ENCODE data around the gene EVL.
"Not testable (repeated sequence)": the region's sequence is repeated elsewhere in the genome, so short reads cannot be mapped to it uniquely, and the experiment has no call there.

The EVL gene

DNA sequence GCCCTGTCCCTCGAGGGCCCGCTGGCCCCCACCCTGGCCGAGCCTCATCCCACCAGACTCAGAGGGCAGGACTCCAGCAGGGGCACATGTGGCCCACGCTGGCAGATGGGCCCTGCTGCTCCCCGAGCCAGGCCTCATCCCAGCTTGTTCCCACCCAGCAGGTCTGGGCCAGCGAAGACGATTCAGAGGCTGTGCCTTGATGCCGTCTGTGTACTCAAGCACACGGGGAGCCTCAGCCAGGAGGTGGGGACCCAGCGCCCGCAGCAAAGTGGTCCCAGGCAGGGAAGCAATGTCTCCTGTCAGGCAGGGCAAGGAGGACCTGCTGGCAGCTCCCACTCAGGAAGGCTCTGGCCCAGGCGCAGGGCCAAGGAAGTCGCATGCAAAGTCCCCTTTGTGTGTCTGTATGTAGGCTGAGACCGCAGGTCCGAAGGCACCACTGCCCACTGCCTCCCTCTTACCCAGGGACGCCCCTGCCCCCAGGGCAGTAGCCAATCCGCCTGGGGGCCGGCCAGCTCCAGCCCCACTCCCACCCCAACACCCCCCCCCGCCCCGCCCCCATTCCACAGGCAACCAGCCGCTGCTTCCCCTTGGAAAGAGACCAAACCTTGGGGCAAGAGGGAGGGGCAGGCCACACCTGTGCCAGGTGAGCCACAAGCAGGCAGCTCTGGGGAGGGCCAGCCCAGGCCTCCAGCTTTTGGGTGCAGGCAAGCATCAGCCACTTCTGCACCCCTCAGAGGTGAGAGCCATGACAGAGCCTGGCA, 84.8 kb downstream of the EVL start:
- no peak for DNase-seq

DNA sequence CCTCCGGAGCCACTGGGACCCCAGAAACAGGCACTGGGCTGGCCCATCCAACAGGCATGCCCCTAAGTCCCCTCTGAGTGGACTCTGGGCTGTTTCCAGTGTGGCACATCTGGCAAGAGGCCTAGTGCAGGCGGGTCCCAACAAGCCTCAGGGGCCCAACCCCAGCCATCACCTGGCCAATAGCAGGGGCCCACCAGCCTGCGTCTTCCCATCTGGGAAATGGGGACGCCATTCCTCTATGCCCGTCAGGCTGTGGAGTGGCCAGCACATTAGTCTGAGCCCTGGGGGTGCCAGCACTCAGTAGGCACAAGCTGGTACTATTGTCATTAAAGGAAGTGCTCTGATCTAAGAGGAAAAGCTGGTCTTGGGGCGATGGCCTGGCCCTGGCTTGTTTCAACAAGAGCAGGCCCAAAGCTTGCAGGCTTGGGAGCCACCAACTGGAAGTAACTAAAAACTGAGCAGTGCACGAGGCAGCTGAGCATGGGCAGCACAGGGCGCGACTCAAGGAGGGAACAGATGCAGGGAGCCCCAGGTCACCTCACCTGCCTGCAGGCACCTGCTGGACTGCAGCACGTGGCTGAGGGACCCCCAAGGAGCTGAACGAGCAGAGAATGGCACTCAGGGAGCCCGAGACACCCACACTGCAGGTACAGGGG, 85.8 kb downstream of the EVL start:
- DNase-seq = no peak

DNA sequence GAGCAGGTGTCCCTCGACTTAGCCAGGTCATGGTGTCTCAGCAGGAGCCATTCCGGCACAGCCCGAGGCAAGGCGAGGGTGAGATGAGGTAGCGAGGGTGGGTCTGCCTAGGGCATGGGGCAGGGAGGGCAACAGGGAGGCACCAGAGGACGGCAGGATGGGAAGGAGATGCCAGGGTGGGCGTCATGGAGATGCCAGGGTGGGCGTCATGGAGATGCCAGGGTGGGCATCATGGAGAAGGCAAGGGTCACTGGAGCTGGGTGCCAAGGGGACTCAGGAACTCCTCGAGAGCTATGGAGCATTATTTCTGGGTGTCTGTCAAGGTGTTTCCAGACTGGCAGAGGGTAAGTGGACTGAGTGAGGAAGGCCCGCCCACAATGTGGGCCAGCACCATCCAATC, 86.9 kb downstream of the EVL start:
- DNase-seq = no peak

DNA sequence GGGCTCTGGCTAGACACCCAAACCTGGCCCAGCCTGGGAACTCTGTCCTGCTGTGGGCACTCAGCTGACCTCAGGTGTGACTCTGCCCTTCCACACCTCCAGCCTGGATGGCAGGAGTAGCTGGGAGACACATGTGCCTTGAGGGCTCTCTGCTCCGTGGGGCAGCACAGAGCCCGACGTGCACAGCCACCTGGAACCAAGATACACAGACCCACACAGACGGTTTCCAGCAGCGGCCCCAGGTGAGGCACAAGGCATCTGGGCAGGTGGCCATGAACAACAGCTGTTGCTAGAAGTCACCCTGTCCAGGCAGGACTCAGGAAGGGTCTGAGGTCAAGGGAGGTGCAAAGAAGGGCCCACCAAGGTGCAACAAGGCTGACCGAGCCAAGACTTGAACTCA, 88.3 kb downstream of the EVL start:
- no peak for DNase-seq

DNA sequence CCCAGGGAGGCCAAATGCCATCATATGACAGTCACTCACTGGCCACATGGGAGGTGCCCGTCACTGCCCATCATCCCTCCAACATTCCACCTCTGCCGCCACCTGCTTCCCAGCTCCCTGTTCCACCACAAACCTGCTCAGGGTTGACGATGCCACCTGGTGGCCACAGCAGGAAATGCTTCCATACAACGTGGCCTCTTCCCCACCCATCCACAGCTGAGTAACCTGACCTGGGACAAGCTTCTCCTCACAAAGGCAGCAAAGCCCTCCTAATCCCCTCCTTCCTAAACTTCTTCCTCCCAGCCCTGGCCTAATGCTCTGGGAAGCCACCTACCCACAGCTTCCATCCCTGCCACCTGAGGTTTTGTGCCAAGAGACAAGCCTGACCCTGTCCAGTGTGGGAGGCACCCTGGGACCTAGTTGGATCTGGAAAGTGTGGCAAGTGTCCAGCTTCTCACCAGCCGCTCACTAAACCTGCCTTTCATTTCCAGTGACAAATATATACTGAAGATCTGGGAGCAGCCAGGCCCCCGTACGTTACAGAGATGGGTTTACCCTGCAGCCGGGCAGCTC, 89.9 kb downstream of the EVL start:
- DNase-seq = no peak

DNA sequence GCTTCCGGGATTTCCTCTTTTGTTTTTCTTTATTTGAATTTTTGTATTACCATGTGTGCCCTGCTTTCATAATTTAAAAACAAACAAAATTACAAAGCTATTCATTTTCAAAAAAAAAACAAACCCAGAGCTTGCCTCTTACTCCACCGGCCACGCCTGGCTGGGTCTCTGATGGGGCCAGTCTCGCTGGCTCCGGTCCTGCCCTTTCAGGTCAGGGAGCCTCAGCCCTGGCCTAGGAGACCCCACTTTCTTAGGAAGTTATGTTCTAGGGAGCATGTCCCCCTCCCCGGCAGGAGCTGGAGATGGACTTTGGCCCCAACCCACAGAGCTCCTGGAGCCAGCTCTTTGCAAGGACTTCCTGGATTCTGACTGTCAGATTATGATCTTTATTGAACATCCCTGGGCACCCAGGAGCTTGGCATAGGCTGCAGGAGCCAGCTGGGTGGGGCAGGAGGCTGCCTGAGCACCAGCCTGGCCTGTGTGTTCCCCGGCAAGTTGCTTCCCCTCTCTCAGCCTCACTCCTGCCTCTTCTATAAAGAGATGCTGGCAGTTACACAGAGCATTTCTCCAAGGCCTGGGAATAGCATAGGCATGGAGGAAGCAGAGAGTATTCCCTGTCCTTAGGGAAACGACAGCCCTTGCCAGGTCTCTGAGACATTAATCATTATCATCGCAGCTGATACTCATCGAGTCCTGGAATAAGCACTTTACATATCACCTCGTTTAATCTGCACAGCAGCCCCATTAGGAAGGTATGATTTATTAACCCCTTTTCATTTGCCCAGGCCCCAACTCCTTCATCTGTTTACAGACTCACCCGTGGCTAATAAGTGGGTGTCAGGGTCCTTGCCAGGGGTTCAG, 90.8 kb downstream of the EVL start:
- no peak for DNase-seq

DNA sequence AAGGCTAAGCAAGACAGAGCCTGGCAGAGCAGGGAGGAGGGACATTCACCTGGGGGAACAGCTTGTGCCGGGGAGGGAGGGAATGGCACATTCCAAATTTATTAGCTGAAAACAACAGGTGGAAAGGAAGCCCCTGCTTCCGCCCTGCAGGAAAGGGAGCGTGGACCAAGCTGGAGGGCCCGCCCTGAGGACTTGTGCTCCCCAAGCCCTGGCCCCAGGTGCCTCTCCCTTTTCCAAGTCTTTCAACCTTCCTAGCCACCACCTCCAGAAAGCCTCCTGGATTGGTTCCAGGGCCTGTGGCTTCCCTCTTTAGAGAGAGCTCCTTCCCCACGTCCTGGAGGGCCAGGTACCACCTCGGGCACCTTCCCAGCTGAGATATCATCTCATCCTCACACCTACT, 91.6 kb downstream of the EVL start:
- DNase-seq = no peak

DNA sequence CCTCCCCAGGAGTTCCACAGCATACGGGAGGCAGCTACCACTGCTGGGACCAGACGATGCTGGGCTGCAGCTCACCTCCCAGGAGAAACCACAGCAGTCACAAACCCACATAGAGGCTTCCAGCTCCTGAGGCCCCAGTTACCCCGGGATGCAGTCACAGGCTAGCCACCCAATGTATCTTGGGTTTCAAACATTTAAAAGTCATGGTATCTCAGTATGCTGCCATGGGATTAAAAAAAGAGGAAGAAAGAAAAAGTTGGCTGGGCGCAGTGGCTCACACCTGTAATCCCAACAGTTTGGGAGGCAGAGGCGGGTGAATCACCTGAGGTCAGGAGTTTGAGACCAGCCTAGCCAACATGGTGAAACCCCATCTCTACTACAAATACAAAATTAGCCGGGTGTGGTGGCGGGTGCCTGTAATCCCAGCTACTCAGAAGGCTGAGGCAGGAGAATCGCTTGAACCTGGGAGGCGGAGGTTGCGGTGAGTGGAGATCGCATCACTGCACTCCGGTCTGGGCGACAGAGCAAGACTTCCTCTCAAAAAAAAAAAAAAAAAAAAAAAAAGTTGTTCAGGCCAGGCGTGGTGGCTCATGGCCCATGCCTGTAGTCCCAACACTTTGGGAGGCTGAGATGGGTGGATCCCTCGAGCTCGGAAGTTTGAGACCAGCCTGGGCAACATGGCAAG, 92.5 kb downstream of the EVL start:
- not testable (repeated sequence) for DNase-seq

DNA sequence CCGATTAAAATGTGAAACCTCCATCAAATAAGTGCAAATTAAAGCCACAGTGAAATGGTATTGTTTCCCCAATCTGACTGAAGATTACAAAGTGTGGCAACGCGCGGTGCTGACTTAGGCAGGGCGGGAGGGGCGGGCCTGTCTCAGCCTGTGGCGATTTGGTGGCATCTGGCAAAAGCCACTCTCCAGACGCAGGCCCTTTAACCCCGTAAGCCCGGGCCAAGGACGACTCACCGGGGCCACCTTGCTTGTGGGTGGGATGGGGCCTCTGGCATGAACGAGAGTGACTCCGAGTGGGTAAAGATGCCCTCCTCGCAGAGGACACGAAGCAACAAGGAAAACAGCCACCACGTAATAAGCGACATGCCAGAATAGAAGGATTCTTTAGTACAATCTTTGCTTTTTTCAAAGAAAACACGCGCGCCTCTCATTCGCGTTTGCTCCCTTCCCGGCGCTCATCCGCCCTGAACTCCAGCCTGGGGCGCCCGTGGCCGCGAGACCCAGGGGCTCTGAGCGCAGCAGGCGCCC, 93.4 kb downstream of the EVL start:
- no peak for DNase-seq

DNA sequence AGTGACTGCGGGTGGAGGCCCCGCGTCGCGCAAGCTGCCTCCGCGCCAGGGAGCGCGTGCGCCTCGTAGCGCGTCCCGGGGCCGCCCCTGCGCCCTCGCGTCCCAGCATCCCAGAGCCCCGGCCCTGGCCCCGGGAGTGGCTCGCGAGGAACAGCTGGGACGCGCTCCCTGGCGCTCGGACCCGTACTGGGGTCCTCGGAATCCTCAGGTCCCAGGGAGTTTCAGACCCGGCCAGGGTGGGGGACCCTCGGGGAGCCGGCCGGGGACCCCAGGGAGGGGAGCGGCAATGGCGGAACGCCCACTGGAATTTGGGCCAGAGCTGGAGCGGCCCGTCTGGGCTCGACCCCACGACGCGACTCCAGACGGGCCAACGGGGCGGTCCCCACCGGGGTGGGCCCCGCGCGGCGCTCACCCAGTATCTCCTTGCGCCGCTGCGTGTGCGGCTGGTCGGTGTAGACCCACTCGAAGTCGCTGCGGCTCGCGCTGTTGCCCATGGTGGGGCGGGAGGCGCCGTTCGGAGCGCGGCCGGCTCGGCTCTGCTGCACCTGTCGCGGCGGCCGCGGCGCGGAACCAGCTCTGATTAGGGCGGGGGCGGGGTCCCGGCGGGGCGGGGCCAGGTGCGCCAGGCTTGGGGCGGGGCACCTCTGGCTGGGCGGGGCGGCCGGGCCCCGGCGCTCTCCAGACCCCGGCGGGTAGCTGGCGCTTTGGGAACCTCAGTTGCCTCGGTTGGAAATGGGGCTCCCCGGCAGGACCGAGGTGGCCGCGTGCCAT, 94.1 kb downstream of the EVL start, which contains the start of gene DEGS2:
Gene DEGS2, minus strand, starts transcription at position 552 of the 771 bp plus-strand sequence. Its CDS starts 58 bp downstream, at position 494.
- no peak for DNase-seq

DNA sequence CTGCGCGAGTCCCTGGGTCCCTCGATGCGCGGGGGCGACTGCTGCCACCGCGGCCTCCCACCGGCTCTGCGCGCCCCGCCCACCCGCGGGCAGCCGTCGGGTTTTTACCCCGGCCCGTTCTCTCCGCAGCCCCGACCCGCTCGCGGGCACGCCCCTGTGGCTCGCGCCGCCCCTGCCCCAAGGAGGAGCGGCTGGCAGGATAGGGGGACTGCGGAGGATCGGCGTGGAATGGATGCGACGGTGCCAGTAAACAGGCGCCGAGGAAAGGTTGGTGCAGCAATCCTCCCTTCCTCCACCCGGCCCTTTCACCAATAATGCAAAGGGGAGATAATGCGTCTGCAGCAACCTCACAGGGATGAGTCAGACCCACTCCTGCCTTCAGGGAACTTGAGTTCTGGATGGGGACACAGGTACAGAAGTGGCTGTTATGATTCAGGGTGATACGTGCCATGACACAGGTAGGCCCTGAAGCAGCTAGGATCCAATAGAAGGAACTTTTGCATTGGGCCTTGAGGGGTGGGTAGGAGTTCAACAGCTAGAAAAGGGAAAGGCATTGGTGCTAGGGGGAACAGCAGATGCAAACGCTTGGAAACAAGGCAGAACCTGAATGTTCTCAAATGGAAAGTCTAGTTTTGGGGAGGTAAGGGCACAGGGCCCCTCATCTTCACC, 94.8 kb downstream of the EVL start:
- DNase-seq = no peak

DNA sequence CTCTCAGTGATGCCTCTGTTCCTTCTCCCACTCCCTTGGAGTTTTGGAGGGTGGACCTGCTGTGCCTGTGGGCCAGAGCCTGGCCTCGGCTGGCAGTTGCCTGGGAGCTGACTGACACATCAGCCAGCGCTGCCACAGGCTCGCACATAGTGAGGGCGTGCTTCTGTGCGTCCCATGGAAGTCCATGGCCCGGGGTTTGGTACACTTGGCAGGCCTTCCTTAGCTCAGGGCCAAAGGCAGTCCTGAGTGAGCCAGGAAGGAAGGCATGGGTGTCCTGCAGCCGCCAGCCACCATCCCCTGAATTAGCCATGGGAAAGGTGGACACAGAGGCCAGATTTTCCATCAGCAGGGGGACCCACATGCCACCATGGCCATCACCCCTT, 95.3 kb downstream of the EVL start:
- no peak for DNase-seq

DNA sequence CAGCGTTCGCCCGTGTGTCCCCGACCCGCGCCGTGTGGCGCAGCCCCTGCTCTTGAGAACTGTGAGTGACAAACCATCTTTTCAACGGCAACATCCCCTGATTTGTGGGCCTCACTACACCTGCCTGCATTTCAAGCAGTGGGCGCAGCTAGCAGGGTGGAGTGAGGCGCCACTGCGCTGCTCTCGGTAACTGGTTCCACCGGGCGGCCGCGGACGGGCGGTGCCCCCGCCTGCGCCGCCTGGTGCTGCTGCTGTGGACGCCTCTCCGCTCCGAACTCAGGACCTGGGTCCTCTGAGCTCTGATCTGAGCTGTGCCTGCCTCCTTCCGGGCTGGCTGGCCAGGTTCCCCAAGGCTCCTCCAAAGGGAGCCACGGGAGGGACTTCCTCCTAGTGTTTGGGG, 100.2 kb downstream of the EVL start:
- DNase-seq = no peak

DNA sequence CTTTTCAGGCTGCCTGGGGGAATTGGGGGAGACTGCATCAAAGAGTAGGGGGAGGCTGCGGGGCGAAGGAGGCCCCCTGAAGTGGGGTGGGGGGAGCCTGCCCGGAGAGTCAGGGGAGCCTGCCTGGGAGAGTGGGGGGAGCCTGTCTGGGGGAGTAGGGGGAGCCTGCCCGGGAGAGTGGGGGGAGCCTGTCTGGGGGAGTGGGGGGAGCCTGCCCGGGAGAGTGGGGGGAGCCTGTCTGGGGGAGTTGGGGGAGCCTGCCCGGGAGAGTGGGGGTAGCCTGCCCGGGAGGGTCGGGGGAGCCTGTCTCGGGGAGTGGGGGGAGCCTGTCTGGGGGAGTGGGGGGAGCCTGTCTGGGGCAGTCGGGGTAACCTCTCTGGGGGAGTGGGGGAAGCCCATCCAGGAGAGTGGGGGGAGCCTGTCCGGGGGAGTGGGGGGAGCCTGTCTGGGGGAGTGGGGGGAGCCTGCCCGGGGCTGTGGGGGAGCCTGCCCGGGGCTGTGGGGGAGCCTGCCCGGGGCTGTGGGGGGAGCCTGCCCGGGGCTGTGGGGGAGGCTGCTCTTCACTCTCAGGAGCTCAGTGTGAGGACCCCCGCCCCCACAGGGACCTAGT, 100.7 kb downstream of the EVL start:
- DNase-seq = no peak

DNA sequence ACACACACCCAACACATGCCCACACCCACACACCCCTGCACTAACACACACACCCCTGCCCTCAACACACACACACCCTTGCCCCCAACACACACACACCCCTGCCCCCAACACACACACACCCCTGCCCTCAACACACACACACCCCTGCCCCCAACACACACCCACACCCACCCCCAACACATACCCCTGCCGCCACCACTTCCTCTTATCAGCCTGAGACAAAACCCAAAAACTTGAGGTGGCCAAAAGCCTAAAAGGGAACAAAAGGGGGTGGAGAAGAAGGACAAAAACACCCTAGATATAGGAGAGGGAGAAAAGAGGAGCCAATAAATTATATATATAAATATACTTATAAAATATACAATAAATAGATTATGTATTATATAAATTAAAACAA, 103.3 kb downstream of the EVL start:
- no peak for DNase-seq

DNA sequence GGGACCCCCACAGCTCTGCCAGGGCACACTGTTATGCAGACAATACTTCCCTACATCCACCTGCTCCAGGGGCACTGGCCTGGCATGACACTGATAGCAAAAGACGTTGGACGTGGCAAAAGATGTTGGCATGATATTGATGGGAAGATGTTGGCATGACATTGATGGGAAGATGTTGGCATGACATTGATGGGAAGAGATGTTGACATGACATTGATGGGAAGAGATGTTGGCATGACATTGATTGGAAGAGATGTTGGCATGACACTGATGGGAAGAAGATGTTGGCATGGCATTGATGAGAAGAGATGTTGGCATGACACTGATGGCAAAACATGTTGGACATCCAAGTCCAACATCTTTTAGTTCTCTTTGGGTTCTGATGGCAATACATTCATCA, 105.7 kb downstream of the EVL start:
- no peak for DNase-seq

DNA sequence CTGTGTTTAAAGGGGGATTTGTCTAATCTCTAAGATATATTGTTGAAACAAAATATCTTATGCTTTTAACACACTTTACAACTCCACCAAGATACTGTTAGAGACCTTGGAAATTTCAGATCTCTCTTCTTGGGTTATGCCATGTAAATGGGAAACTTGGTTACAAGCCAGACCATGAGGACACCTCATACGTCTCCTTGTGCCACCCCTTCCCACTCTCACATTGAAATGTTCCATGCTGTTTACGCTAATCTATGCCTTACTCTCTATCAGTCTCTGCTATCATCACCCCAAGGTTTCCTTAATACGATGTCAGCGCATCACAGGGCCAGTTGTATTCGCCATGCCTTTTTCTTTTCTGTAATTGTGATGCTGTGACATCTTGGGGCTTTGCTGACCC, 107.6 kb downstream of the EVL start:
- no peak for DNase-seq

DNA sequence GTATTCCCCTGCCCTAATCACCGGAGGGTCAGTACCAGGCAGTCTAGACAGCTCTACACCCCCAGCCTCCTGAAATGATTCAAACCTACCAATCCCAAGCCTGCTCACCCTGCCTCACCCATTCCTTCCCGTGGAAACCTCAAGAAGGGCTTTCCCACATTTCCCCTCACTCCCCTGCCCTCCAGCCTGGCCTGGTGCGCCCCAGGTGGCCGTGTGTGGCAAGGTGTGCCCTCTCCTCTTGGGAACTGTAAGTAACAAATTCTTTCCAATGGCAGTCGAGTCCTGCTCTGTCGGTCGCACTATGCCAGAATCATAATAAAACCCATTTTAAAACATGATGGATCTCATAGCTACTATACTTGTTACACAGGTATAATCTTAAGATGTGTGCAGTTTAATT, 108.1 kb downstream of the EVL start:
- no peak for DNase-seq

DNA sequence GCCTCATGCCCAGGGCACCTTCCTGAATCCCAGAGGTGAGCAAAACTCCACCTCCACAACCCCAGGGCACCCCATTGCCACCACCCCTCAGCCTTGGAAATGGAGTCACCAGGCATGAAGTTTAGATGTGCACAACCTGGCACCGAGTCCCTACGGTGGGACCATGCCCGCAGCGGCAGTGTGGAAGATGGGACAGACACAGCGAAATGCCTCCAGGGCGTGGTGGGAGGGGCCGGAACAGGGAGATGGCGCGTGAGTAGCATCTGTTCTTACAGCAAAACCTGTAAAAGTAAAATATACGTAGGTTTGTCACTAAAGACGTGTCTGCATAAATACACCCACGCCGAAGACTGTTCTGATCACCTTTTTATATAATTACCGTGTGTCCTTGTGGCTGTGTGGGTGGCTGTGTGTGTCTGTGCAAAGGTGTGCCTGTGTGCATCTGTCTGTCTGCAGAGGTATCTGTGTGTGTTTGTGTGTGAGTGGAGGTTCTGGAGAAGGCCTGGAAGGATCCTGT, 111.6 kb downstream of the EVL start:
- no peak for DNase-seq

DNA sequence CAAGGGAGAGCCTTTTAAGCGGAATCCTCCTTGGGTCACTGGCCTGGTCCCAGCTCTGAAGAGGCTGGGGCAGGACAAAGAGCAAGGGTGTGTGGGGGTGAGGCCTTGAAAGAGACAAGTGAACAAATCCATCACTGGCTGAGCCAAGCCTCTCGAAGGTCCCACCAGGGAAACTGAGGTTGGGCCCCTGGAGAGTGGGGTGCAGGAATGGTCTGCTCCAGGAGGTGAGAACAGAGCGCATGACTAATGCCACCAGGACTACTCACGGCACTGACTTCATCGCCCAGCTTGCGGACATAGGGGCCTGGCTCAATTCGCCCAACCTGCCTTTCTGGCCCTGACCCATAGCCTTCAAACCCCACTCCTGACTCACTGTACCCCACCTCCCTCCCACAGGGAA, 113.5 kb downstream of the EVL start:
- DNase-seq = no peak

All from NCI-H1436 treated with DMSO at 0.1 percent for 48 hours (cell line).